Caco-2 (cell line): ENCODE measurements around the gene GLIS1. TPM values are rescaled to one million over a fixed set of nuclear protein-coding genes. Genes with fewer than 3 reads are reported as not detected.

ENCODE experiments used
- BruUV-seq: library from RNA; stranded (reverse); fragments of 400-500 nt; replicated peaks from 2 replicates; lab custom pipeline; 2021; lab: Mats Ljungman, UMichigan
- CTCF ChIA-PET: fragments of 300-600 bp; sonication (Branson Sonifier 250); formaldehyde crosslinking; loops from one replicate; lab custom pipeline; 2022; ENCODE audit warnings: antibody characterized with exemption; lab: Charles Lee
- POLR2A ChIA-PET: fragments of 300-600 bp; sonication (Branson Sonifier 250); formaldehyde crosslinking; loops from one replicate; lab custom pipeline; 2022; ENCODE audit warnings: antibody characterized with exemption; lab: Charles Lee
- DNase-seq, 2 experiments: peaks; one replicate each; pipeline versions ENCODE4 v3.0.0 to v3.0.0-alpha.2; 2020 to 2022
- H3K27me3 ChIP-seq: replicated peaks from 2 replicates; pipeline ENCODE4 v1.6.0; 2011; ENCODE audit warnings: low read length; ENCODE audit not compliant: control insufficient read depth, insufficient read depth
- H3K36me3 ChIP-seq: 2 replicates; pipeline ENCODE4 v1.5.1; 2011; ENCODE audit warnings: low read length; ENCODE audit not compliant: control insufficient read depth, insufficient read depth
- H3K4me1 ChIP-seq: fragments of 250-450 bp; sonication (Bioruptor Pico); 2 replicates; pipeline ENCODE4 v1.5.1; 2020; ENCODE audit warnings: mild to moderate bottlenecking
- H3K4me3 ChIP-seq: 2 replicates; pipeline ENCODE4 v1.5.1; 2011; ENCODE audit warnings: low read depth, mild to moderate bottlenecking, control low read depth, low read length
- H3K9me3 ChIP-seq: fragments of 250-450 bp; sonication (Bioruptor Pico); 2 replicates; pipeline ENCODE4 v1.5.1; 2020; ENCODE audit warnings: mild to moderate bottlenecking, moderate library complexity
- H3K27ac Mint-ChIP-seq: one replicate; pipeline ENCODE4 v1.8.0; 2022; ENCODE audit warnings: mixed read lengths; ENCODE audit not compliant: unreplicated experiment
- H3K27me3 Mint-ChIP-seq: one replicate; pipeline ENCODE4 v1.8.0; 2022; ENCODE audit warnings: mixed read lengths; ENCODE audit not compliant: insufficient read depth, unreplicated experiment
- H3K36me3 Mint-ChIP-seq: one replicate; pipeline ENCODE4 v1.8.0; 2022; ENCODE audit warnings: mild to moderate bottlenecking, mixed read lengths; ENCODE audit not compliant: insufficient read depth, unreplicated experiment
- H3K4me1 Mint-ChIP-seq: one replicate; pipeline ENCODE4 v1.8.0; 2022; ENCODE audit warnings: low read depth, mixed read lengths; ENCODE audit not compliant: unreplicated experiment
- H3K4me3 Mint-ChIP-seq: one replicate; pipeline ENCODE4 v1.8.0; 2022; ENCODE audit warnings: mild to moderate bottlenecking, moderate library complexity, mixed read lengths; ENCODE audit not compliant: unreplicated experiment
- H3K9me3 Mint-ChIP-seq: one replicate; pipeline ENCODE4 v1.8.0; 2022; ENCODE audit warnings: mixed read lengths; ENCODE audit not compliant: unreplicated experiment
- CTCF ChIP-seq, 2 experiments: fragments of 200-600 bp in 1 of 2; IDR thresholded peaks; 1 replicate in 1 of 2; 2 replicates in 1 of 2; pipeline versions ENCODE4 v1.5.1 to v1.8.0; 2011 to 2022; ENCODE audit warnings: antibody characterized with exemption in 1 of 2, control low read depth in 1 of 2, inconsistent platforms in 1 of 2, low read depth in 1 of 2, low read length in 1 of 2, mild to moderate bottlenecking in 1 of 2, moderate library complexity in 1 of 2; ENCODE audit not compliant: insufficient read depth in 1 of 2, severe bottlenecking in 1 of 2, unreplicated experiment in 1 of 2
- intact Hi-C: fragments of 100-400 bp; cut with micrococcal nuclease; formaldehyde crosslinking; loops from one replicate; pipeline ENCODE4 v1.10.0; 2022; ENCODE audit not compliant: unreplicated experiment
- total RNA-seq: library from RNA; stranded (reverse); gene quantifications from 2 replicates; pipeline ENCODE4 v1.2.3, GENCODE V29; 2022

GLIS1 gene
- total RNA-seq, 1 experiment from 2014 or later = not detected

GRCh38 chr1:53463961-53464899 is 274.7 kb downstream of the GLIS1 start:
- CTCF ChIA-PET = no interaction called here
- TF ChIP-seq CTCF (IDR thresholded peaks at IDR 0.05; ENCODE audit: insufficient read depth in 1 of 2, low read depth in 1 of 2, low read length in 1 of 2, severe bottlenecking in 1 of 2, unreplicated experiment in 1 of 2) = no peak
- Histone ChIP-seq H3K4me3 (no peak overlapping the region), H3K27me3 (no peaks in the 10 kb centered on the region), H3K4me1 (no peaks in the 10 kb centered on the region), H3K36me3 (no peaks in the 10 kb centered on the region), H3K9me3 (no peaks in the 10 kb centered on the region)
- Mint-ChIP-seq H3K9me3 (no peaks in the 10 kb centered on the region), H3K4me1 (no peaks in the 10 kb centered on the region), H3K4me3 (no peak overlapping the region), H3K27ac (no peak overlapping the region), H3K27me3 (no peaks in the 10 kb centered on the region), H3K36me3 (no peaks in the 10 kb centered on the region)
- intact Hi-C loops = no loop called here
- no TSS peak for BruUV-seq
- no peak for DNase-seq
- POLR2A ChIA-PET = no interaction called here

GRCh38 chr1:53462769-53463501 is 276.0 kb downstream of the GLIS1 start:
- H3K4me3 ChIP-seq = no peak overlapping the region
- H3K36me3 Mint-ChIP-seq = no peaks in the 10 kb centered on the region
- BruUV-seq = no TSS peak
- no peaks in the 10 kb centered on the region for H3K27me3 Mint-ChIP-seq
- H3K27ac Mint-ChIP-seq = no peak overlapping the region
- ChIA-PET POLR2A (no interaction called here), CTCF (no interaction called here)
- intact Hi-C loops = no loop called here
- H3K27me3 ChIP-seq = no peaks in the 10 kb centered on the region
- H3K9me3 ChIP-seq = no peaks in the 10 kb centered on the region
- no peaks in the 10 kb centered on the region for H3K4me1 Mint-ChIP-seq
- DNase-seq = no peak
- no peaks in the 10 kb centered on the region for H3K9me3 Mint-ChIP-seq
- H3K36me3 ChIP-seq = no peaks in the 10 kb centered on the region
- no peak overlapping the region for H3K4me3 Mint-ChIP-seq
- no peak for TF ChIP-seq CTCF (IDR thresholded peaks at IDR 0.05; ENCODE audit: insufficient read depth in 1 of 2, low read depth in 1 of 2, low read length in 1 of 2, severe bottlenecking in 1 of 2, unreplicated experiment in 1 of 2)
- no peaks in the 10 kb centered on the region for H3K4me1 ChIP-seq

- ChIA-PET POLR2A (no interaction called here), CTCF (no interaction called here)
- BruUV-seq = no TSS peak
- no peaks in the 10 kb centered on the region for H3K27me3 Mint-ChIP-seq
- Histone ChIP-seq H3K4me1 (no peaks in the 10 kb centered on the region), H3K36me3 (no peaks in the 10 kb centered on the region), H3K4me3 (no peak overlapping the region), H3K9me3 (no peaks in the 10 kb centered on the region), H3K27me3 (no peaks in the 10 kb centered on the region)
- no peak overlapping the region for H3K4me3 Mint-ChIP-seq
- TF ChIP-seq CTCF (IDR thresholded peaks at IDR 0.05; ENCODE audit: insufficient read depth in 1 of 2, low read depth in 1 of 2, low read length in 1 of 2, severe bottlenecking in 1 of 2, unreplicated experiment in 1 of 2) = no peak
- no peak for DNase-seq
- H3K4me1 Mint-ChIP-seq = no peaks in the 10 kb centered on the region
- no peak overlapping the region for H3K27ac Mint-ChIP-seq
- intact Hi-C loops = no loop called here
- no peaks in the 10 kb centered on the region for H3K9me3 Mint-ChIP-seq
- no peaks in the 10 kb centered on the region for H3K36me3 Mint-ChIP-seq
These were observed 276.8 kb downstream of the GLIS1 start for GRCh38 chr1:53462193-53462592.
